HK-2 (cell line): Measurements from ENCODE around the gene CALN1.
"Not testable (repeated sequence)": the region's sequence is repeated elsewhere in the genome, so short reads cannot be mapped to it uniquely, and the experiment has no call there.

Source experiments
- DNase-seq: peaks from one replicate; pipeline ENCODE4 v3.0.0-alpha.2; 2018; ENCODE audit not compliant: unreplicated experiment

The CALN1 gene

GRCh38 chr7:72267291-72267800 is 144.8 kb downstream of the CALN1 start:
- no peak for DNase-seq

GRCh38 chr7:72266771-72267170 is 145.4 kb downstream of the CALN1 start:
- no peak for DNase-seq

GRCh38 chr7:72265071-72265904 is 146.8 kb downstream of the CALN1 start:
- no peak for DNase-seq

DNA sequence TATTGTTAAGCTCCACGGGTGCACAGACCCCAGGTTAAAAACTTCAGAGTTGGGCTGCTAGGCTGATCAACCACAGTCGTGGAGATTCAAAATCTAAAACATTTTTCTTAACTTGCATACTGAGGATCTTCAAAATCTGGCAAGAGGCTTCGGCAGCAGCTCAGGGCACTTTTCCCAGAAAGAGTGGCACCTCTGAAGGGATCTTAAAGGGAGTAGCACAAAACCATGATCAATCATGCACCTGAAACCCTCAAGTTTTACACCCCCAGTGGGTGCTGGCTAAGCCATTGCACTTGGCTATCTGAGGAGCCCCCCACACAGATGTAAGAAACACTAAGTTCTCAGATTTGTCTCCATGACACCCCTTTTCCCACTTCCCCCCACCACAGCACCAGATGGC is 151.7 kb downstream of the CALN1 start:
- no peak for DNase-seq

DNA sequence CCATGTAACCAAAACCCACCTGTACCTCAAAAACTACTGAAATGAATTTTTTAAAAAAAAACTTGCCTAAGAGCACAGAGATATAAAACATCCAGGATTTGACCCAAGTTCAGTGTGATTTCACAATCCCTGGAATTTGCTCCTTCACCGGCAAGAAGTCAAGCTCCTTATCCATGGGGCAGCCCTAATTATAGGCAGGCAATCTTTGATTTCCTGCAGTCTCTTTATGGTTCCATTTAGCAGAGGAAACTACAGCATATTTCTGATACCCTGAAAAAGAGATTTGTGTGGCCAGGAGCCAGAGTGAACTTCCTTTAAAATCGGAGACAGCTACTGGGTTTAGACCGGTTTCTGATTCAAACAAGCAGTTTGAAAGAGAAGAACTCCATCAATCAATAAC is 154.1 kb downstream of the CALN1 start:
- no peak for DNase-seq

DNA sequence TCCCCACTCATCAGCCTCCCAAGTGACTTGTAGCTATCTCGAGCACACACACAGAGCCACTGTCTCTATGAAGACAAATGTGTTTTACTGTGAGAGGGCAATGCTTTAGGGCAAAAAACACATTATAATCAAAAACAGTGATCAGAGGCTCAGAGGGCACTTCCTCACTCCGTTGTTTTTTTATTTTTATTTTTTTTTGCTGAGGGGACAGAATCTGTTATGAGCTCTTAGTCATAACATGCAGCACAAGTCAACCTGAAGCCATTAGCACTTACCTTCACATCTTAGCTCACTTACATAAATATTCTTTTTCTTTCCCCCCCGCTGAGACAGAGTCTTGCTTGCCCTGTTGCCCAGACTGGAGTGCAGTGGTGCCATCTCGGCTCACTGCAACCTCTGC is 157.7 kb downstream of the CALN1 start:
- DNase-seq = no peak

DNA sequence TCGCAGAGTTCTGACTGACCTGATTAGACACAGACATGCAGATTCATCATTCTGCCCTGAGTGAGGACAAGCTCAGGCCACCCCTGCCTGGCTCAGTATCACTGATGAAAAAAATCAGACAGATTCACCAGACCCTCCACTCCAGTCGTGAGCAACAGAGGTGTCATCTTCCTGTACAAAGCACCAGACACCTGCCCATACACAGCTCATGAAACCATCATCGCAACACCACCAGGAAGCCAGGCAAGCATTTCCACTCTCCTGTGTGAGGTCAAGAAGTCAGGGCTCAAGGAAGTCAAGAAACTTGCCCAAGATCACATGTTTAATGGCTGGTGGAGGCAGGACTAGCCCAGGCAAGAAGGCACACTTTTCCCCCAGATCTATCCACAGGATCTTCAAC is 163.0 kb downstream of the CALN1 start:
- DNase-seq = no peak

DNA sequence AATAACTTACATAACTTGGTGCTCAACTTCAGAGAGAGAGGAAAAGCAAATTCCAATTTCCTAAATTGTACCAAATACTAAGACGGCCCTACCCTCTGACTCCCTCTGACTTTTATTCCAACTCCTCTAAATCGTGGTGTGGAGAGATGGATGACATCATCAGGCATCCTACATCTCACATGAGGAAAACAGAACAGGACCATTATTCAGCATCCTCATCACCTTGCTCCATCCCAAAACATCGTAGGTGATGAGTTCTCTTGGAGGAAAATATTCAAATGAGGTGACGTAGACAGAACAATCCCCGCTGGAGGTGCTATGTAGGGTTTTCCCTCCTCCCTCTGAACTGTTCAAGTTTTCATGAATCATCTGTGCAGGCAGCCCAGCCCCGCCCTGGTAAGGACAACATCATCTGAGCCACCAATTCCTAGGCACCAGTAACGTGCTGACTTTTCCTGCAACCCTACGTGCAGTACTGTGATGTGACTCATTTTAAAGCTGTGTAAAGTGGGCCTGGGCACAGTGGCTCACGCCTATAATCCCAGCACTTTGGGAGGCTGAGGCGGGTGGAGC is 167.2 kb downstream of the CALN1 start:
- DNase-seq = no peak

GRCh38 chr7:72243329-72243728 is 168.8 kb downstream of the CALN1 start:
- no peak for DNase-seq

DNA sequence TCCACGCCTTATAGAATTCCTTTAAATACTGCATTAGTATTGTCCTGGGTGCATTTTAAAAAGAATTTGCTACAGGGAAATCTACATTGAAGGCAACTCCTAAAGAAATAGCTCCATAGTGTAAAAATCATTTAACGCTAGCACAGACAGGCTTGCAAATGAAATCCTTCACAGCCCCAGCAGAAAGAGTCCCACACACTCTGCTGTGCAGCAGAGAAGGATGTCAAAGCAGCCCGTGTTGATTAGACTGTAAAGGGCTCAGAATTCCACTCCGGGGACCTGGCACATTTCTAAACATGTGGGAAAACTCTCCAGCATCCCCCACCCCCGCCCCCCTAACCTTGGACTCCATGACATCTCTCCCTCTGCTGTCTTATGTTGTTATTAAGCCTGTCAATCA is 176.8 kb downstream of the CALN1 start:
- DNase-seq = no peak

- no peak for DNase-seq
Measured at GRCh38 chr7:72234086-72234485, 178.1 kb downstream of the CALN1 start.

- no peak for DNase-seq
Measured at GRCh38 chr7:72230281-72230680, 181.9 kb downstream of the CALN1 start.

GRCh38 chr7:72223351-72223750 is 188.8 kb downstream of the CALN1 start:
- no peak for DNase-seq

DNA sequence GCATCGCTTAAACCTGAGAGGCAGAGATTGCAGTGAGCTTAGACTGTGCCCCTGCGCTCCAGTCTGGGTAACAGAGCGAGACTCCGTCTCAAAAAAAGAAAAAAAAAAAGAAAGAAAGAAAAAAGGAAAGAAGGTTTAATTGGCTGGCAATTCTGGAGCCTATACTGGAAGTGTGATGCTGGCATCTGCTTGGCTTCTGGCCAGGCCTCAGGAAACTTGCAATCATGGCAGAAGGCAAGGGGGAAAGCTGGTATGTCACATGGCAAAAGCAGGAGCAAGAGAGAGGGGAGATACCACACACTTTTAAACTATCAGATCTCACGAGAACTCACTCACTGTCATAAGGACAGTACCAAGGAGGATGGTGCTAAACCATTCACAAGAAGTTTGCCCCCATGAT is 190.0 kb downstream of the CALN1 start:
- no peak for DNase-seq

DNA sequence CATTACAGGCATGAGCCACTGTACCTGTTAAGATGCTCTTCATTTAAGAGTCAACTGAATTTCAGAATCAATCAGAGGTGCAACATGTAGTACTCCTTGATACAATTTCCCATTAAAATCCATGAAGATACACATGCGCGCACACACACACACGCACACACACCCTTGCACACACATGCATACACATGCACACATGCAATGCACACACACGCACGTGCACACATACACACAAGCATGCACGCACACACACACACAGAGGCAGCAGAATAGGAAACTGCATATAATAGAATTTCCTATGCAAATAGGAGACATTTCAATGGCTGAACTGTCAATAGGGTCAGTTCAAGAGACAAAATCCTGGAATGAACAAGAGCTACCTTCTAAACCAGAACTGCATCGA is 192.6 kb downstream of the CALN1 start:
- DNase-seq = no peak

DNA sequence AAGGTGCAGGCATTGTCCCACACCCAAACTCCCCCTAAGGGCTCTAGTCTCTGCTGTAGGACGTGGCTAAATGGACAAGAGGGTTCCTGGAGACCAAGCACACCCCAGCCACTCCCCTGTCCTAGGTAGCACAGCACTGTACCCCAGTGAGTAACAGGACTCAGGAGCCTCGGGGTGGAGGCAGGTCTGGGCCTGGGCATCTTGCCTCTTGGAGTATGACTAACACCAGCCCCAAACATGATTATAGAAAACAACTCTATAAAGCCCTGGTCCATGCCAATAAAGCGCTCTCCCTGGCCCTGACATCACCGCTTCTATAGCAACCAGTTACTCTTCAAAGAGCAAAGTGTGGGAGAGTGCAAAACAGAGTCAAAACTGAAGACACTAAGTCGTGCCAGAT is 195.0 kb downstream of the CALN1 start:
- DNase-seq = no peak

DNA sequence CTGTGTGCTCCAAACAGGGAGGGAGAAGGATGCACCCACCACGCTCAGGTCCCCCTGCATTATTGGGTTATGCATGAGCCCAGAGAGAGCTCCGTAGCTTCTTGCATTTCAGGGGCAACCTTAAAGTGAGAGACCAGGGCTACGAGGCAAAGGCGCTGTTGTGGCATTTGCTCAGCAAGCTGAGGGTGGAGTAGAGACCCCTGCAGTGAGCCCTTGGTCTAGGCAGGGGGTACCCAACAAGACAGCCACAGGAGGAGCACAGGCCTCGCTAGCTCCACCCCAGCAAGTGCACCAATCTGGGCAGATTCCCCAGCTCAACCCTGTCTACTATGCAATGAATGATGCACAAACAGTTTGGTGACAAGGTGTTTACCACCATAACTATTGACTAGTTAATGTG is 198.4 kb downstream of the CALN1 start:
- no peak for DNase-seq

- no peak for DNase-seq
Measured at GRCh38 chr7:72213081-72213480, 199.1 kb downstream of the CALN1 start.

GRCh38 chr7:72211175-72211574 is 201.0 kb downstream of the CALN1 start:
- DNase-seq = no peak

DNA sequence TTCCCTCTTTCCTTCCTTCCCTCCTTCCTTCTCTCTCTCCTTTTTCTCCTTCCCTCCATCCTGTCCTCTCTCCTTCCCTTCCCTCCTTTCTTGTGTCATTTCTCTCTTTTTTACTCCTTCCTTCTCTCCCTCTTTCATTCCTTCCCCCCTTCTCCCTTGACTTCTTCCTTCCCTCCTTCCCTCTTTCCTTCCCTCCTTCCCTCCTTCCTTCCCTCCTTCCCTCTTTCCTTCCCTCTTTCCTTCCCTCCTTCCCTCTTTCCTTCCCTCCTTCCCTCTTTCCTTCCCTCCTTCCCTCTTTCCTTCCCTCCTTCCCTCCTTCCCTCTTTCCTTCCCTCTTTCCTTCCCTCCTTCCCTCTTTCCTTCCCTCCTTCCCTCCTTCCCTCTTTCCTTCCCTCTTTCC is 203.1 kb downstream of the CALN1 start:
- not testable (repeated sequence) for DNase-seq

DNA sequence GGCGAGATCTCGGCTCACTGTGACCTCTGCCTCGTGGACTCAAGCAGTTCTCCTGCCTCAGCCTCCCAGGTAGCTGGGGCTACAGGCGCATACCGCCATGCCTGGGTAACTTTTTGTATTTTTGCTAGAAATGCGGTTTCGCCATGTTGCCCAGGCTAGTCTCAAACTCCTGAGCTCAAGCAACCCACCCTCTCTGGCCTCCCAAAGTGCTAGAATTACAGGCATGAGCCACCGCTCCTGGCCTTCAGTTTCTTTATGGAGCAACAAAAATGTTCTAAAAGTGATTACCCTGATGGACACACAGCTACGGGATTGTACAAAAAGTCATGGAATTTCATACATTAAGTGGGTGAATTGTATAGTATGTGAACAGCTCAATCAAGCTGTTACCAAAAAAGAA is 216.0 kb downstream of the CALN1 start:
- DNase-seq = no peak

DNA sequence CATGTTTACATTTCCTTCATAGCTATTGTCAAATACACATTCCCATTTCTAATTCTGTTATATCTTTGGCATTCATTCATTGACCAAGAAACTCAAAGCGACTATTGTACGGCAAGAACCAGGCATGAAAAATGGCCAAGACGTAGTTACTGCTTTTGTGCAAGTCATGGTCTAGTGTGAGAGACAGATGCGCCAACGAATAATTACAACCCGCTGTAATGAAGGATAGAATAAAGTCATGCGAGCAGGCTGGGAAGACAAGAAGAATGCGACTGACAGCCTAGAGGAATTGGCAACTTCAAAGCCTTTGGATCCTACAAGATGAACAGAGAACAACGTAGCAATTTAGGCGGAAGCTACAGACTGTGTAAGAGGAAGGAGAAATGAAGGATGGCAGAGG is 221.2 kb downstream of the CALN1 start:
- DNase-seq = no peak

DNA sequence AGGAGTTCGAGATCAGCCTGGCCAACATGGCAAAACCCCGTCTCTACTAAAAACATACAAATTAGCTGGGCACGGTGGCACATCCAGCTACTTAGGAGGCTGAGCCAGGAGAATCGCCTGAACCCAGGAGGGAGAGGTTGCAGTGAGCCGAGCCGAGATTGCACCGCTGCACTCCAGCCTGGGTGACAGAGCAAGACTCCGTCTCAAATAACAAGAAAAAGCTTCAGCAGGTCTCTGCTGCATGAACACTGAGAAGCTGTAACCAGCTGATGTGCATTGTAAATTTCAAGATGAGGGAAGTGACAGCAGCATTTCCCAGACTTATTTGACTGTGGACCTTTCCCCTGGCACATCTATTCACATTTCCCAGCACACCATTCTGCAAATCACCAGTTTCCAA is 222.0 kb downstream of the CALN1 start:
- no peak for DNase-seq

- DNase-seq = no peak
Measured at GRCh38 chr7:72187179-72187578, 225.0 kb downstream of the CALN1 start.
